EH (cell line): ENCODE measurements around the gene VWA8.

Experiments used
- DNase-seq: peaks from one replicate; pipeline ENCODE4 v3.0.0-alpha.2; 2015; ENCODE audit warnings: low read depth

VWA8 gene

DNA sequence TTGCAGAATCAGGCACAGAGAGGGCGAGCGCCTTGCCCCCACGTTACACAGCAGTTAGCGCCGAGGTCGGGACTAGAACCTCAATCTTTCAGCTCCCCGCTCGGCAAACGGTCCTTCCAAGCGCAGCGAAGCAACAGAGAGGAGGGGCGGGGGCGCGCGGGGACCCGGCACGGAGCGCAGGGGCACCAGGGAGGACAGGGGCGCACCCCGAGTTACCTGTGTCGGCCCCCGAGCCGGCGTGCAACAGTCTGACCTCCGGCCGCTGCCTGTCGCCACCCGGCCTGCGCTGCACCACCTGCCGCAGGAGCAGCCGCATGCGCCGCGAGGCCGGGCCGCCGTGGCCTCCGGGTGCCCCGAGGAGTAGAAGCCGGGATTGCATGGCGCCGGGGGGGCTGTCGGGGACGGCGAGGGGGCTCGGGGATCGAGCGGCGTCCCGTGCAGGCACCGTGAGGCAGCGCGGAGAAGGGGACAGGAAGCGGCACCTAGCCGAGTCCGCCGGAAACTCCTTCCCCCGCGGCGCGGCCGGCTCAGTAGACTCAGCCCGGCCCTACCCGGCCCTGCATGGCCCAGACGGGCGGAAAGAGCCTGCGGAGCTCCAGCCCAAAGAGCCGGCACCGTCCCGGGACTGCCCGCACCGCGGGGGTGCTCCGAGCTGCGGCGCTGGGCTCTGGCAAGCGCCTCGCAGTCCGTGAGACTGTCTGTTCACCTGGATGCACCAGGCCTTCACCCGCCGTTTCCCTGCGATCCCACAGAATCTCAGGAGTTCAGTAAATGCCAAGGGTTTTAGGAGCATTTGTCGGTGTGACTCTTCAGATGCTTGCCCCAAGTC, at the start of gene VWA8:
VWA8 (minus strand) TSS at position 473 of the 829 bp plus-strand sequence; CDS start at position 379, 94 bp downstream.
- DNase-seq = peak; percentile 80

DNA sequence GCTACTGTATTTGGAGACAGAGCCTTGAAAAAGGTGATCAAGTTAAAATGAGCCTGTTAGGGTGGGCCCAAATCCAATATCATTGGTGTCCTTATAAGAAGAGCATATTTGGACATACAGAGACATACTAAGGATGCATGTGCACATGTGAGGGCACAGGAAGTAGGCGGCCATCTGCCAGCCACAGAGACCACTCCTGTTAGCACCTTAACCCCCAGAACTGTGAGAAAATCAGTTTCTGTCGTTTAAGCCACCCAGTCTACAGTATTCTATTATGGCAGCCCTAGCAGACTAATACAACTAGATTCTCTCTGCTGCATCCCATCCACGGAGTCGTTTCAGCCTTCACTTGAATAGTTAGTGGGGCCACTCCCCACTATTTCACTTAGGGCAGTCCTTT, 48.1 kb upstream of the VWA8 start:
- no peak for DNase-seq

GRCh38 chr13:42007844-42008243, 46.9 kb upstream of the VWA8 start:
- DNase-seq = peak; percentile 60

DNA sequence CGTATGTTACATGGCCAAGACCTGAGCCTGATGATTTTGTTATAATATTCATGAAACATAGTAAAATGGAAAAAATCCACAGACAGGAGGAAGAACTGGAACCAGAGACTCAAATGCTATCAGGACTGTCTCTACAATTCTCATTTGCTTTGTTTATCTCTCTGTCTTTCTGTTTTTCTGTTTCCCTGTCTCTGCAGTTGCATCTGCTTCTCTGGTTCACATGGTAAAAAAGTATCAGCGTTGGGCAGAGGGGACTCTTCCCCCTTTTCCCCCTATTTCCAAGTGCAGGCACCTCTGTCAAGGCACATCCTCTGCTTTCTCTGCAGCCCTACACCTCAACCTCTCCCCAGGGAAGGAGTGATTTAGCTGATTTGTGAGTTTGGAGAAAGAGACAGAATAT, 41.2 kb upstream of the VWA8 start:
- DNase-seq = no peak

DNA sequence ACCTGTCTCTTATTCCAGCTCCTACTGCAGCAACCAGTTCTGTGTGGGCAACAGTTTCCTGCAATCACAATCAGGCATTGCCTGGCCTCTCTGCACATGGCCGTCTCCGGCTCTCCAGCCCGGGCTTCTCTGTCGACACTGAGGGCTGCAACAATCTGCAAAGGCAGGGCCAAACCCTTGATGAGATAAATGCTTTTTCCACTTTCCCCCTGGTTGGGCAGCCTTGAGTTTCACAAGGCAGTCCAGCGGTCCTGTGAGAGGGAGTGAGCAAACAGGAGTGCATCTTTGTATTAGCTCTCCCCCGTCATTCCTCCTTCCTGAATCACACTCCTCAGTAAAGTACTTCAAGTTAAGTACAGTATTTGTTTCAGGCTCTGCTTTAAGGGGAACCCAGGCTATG, 40.7 kb upstream of the VWA8 start:
- peak; percentile 83 for DNase-seq

DNA sequence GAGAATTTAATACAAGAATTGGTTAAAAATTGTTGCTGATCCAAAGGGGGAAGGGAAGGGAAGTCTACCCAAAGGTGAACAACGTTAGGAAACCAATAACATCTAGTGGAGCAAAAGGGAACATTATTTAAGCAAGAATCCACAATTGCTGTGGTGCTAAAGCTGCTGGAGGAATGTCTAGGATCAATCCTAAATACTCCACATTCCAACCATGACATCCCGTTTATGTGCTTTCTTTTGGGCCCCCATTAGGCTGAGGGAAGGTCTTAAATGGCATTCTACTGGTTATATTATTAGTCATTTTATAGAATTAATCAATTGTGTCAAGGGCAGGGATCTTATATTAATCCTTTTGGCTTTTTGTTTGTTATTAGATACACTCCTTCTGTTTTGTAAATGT, 39.9 kb upstream of the VWA8 start:
- DNase-seq = peak; percentile 39

DNA sequence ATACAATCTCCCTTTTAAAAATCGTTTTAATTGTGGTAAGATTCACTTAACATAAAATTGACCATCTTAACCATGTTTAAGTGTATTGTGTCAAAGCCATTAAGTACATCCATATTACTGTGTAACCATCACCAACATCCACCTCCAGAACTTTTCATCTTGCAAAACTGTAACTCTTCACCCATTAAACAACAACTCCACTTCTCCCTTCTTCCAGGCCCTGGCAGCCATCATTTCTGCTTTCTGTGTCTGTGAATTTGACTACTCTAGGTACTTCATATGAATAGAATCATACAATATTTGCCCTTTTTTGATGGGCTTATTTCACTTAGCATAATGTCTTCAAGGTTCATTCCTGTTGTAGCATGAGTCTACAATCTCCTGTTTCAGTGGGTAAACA, 36.5 kb upstream of the VWA8 start:
- DNase-seq = no peak

DNA sequence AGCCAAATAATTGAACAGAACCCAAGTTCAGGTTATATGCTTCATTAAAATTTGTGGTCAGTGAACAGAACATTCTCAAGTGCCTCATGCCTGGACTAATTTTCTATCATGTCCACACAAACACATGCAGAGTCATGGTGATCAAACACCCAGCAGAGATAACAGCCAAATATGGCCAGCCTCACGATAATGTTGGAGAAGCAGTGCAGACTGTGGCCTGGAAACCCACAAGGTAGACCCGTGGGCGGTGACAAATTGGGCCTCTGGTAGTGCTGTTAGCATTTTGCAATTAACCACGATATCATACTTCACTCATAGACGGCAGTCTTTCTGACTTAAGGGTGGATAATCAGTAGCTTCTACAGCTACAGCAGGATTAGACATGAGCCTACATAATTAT, 35.0 kb upstream of the VWA8 start:
- peak; percentile 26 for DNase-seq

- DNase-seq = no peak
Observed at GRCh38 chr13:41995336-41995735, 34.4 kb upstream of the VWA8 start.

- DNase-seq = no peak
Observed at GRCh38 chr13:41994696-41995095, 33.8 kb upstream of the VWA8 start.

- no peak for DNase-seq
Observed at GRCh38 chr13:41991936-41992335, 31.0 kb upstream of the VWA8 start.

- DNase-seq = no peak
Observed at GRCh38 chr13:41988244-41988643, 27.3 kb upstream of the VWA8 start.

DNA sequence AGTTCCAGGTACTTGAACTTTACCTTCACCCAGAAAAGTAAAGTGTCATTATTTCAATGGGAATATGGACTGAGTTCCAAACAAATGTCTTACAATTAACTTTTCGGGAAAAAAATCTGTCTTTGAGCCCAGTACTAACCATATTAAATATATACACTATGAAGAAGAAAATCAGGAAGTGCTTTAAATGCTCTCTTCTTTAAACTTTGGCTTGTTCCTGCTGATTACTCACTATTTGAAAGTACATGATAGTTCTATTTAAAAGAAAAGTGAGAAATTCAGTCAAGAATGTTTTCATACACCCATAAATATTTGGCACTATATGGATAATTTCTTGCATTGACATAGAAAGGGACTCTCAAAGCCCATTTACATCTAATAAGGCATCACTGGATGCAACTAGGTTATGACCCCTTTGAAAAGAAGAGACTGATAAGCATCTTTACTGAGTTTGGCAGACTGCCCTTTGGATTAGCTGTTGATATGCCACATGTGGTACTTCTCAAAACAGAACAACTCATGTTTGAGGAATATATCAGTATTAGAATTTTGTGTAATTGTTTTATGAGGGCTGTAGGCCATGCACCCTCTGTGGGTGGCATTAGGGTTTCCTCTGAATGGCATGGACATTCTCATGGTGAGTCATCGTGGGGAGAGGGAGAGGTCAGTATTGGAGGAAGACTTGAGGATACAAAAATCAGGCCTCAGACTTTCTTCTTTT, 25.0 kb upstream of the VWA8 start:
- DNase-seq = peak; percentile 92

DNA sequence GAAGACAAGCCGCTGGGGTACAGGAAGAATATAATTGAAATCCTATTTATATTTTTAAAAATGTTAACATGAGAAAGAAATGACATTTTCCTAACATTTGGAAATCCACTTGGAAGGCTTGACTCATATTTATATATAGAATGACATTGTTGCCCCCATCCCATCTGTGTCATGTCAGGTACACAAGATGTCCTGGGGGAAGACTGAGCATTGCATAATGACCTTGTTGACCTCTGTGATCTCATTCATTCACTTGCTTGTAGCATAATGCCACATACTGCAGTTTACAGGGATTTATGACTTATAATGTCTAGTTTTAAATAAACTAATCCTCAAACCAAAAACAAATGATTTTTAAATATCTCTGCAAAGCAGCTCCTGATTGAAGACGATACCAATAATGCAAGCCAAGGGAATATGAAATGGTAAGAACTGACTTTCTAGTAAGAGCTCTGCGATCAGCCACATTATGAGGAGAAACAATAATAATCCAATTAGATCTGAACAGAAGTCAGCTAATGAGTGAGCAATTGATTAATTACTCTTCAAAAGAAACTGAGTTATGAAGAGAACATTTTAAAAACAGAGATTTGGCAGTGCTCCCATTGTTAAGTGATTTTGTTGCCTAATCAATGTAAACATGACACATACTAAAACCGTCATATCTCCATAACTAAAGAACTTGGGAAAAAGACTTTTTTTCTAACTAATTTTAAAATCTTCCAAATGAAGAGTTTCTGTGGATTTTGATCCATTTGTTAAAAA, 21.2 kb upstream of the VWA8 start:
- DNase-seq = no peak

GRCh38 chr13:41978007-41978406, 17.1 kb upstream of the VWA8 start:
- DNase-seq = no peak

GRCh38 chr13:41976476-41976875, 15.6 kb upstream of the VWA8 start:
- DNase-seq = no peak

DNA sequence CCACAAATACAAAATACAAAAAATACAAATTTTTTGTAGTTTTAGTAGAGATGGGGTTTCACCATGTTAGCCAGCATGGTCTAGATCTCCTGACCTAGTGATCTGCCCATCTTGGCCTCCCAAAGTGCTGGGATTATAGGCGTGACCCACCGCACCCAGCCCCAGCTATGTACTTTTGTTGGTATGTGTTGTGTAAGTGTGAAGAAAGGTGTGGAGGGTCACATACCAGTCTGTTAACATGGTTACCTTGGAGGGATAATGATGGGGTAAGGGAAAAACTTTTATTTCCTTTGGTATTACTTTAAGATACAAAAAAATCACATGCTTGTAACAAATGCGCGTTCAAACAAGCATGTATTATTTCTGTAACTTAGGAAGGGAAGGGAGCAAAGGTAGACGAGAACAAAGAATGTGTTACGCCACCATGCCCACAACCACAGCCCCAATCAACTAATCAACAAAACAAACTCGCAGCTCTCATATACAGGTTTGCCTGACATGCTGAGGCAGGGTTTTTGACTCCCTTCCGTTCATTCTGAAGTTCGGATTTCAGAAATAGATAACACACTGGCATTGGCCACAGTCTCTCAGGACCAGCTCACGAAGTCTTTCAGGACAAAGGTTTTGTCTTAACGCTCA, 13.5 kb upstream of the VWA8 start:
- DNase-seq = no peak

GRCh38 chr13:41973247-41973741, 12.4 kb upstream of the VWA8 start:
- DNase-seq = no peak

DNA sequence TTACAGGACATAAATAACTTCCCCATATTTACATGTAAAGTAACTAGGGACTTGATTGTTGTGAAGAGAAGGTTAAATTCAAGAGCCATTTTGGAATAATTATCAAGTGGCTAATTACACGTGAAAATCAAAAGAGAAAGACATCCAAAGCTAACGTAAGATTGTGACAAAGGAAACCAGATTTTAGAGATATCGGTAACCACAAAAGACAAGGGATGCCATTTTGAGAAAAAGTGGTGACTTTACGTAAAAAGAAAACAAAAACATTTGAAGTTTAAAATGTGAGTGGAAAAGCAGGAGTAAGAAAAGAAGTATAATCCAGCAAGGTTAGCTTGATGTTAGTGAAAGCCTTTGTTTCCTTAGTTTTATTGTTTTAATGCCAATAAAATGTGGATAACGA, 10.9 kb upstream of the VWA8 start:
- DNase-seq = no peak

DNA sequence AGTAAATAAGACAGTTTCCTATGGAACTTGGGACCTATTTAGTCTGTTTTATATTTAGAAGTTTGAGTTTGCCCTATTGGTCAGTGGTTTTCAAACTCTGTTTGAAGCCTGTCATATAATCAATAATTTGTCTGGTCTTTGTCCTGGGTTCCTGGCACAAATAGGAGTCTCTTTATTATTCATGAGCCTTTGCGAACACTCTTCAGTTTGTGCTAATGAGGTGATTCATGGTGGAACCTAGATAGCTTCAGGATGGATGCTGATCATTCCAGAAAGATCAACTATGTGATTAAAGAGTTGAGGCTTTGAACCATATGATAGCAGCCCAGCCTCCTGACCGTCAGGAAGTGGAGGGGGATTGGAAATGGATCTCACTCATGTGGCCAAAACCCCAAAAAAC, 10.0 kb upstream of the VWA8 start:
- DNase-seq = peak; percentile 44

DNA sequence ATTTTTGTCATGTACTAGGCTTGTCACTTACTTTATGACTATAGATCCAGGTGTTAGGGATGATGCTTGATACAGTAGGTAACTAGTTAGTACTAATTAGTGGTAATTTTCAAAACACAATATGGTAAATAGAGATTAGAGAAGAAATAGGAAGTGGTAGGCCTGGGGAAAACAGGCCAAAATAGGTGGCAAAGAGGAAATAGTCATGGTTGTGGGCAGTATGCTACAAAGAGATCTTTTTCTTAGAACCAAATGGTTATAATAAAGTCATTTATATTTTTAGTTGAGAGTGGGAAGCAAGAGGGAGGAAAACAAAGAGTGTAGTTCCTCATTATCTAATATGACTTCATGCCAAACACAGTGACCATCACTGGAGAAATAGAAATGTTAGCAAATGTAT, 9.1 kb upstream of the VWA8 start:
- no peak for DNase-seq

- no peak for DNase-seq
Observed at GRCh38 chr13:41969072-41969471, 8.2 kb upstream of the VWA8 start.
